ENCODE results near the gene ZNF511. TPM values are rescaled to one million over a fixed set of nuclear protein-coding genes. Genes with fewer than 3 reads are reported as not detected.

The ZNF511 gene
- total RNA-seq, 1 experiment from 2014 or later: 44.7 TPM

GRCh38 chr10:133279326-133280226 is 29.1 kb upstream of the ZNF511 start:
- 0 out of 2 replicates have a peak, but pooled peaks cover 5% of the 10 kb centered on the region for H3K79me2 ChIP-seq (ENCODE audit: low read depth)
- peak overlapping the region; percentile 28; the same call in 1 of the 2 replicates for H3K4me3 ChIP-seq
- intact Hi-C loops (cut with micrococcal nuclease; ENCODE audit: unreplicated experiment): loop anchor here (1.0 to 10.0 kb wide), 2 partner anchors 14 to 55 kb away; no protein-coding TSS in a partner anchor
- ChIA-PET POLR2A (ENCODE audit: unreplicated experiment) (interaction anchor here (0.7 kb wide), 1 partner anchor 128 kb away, joined by 3 read pairs; no protein-coding TSS in a partner anchor), CTCF (no interaction called here)
- peak overlapping the region; percentile 89 for H3K4me2 ChIP-seq
- no peak for DNase-seq
- no peaks in the 10 kb centered on the region for H3K36me3 ChIP-seq (ENCODE audit: low read depth)
- BruUV-seq (replicated peaks): no TSS peak
- H3K4me1 ChIP-seq (replicated peaks; ENCODE audit: insufficient read depth): peaks cover 48% of the 10 kb centered on the region
- no peaks in the 10 kb centered on the region for H4K20me1 ChIP-seq (ENCODE audit: insufficient read depth)
- no peaks in the 10 kb centered on the region for H3K27me3 ChIP-seq (ENCODE audit: insufficient read depth, low read depth)
- H3K27ac ChIP-seq: peak overlapping the region; percentile 89
- H3K9me2 ChIP-seq (ENCODE audit: insufficient read depth): no peaks in the 10 kb centered on the region
- H3K9me3 ChIP-seq (ENCODE audit: insufficient read depth, low read depth): no peaks in the 10 kb centered on the region
- no peak overlapping the region for H2AFZ ChIP-seq
- TF ChIP-seq EZH2 (IDR thresholded peaks at IDR 0.05; ENCODE audit: low read depth) (no peak), CTCF (conservative IDR thresholded peaks at IDR 0.05) (no peak)
- peaks cover 33% of the 10 kb centered on the region for H3F3A ChIP-seq (ENCODE audit: insufficient read depth, low read depth)

- H3K27ac ChIP-seq: peak overlapping the region; percentile 89
- peak overlapping the region; percentile 89 for H3K4me2 ChIP-seq
- no peak for DNase-seq
- no peaks in the 10 kb centered on the region for H4K20me1 ChIP-seq (ENCODE audit: insufficient read depth)
- TF ChIP-seq EZH2 (IDR thresholded peaks at IDR 0.05; ENCODE audit: low read depth): no peak
- no peak for TF ChIP-seq CTCF (conservative IDR thresholded peaks at IDR 0.05)
- ChIA-PET POLR2A (ENCODE audit: unreplicated experiment) (no interaction called here), CTCF (no interaction called here)
- no peak overlapping the region for H2AFZ ChIP-seq
- no peaks in the 10 kb centered on the region for H3K9me2 ChIP-seq (ENCODE audit: insufficient read depth)
- no TSS peak for BruUV-seq (replicated peaks)
- H3K4me1 ChIP-seq (replicated peaks; ENCODE audit: insufficient read depth): peaks cover 38% of the 10 kb centered on the region
- H3K36me3 ChIP-seq (ENCODE audit: low read depth): no peaks in the 10 kb centered on the region
- H3K79me2 ChIP-seq (ENCODE audit: low read depth): 0 out of 2 replicates have a peak, but pooled peaks cover 2% of the 10 kb centered on the region
- H3F3A ChIP-seq (ENCODE audit: insufficient read depth, low read depth): peaks cover 33% of the 10 kb centered on the region
- no peaks in the 10 kb centered on the region for H3K9me3 ChIP-seq (ENCODE audit: insufficient read depth, low read depth)
- H3K27me3 ChIP-seq (ENCODE audit: insufficient read depth, low read depth): no peaks in the 10 kb centered on the region
- no peak overlapping the region for H3K4me3 ChIP-seq
- intact Hi-C loops (cut with micrococcal nuclease; ENCODE audit: unreplicated experiment): loop anchor here (10.0 kb wide), 1 partner anchor 56 kb away; no protein-coding TSS in a partner anchor
Observed at GRCh38 chr10:133280391-133281059, 28.2 kb upstream of the ZNF511 start.

GRCh38 chr10:133281084-133281483 is 27.6 kb upstream of the ZNF511 start:
- no peak for DNase-seq
- H3K79me2 ChIP-seq (ENCODE audit: low read depth): no peaks in the 10 kb centered on the region
- no peak overlapping the region for H3K4me2 ChIP-seq
- no peak for TF ChIP-seq EZH2 (IDR thresholded peaks at IDR 0.05; ENCODE audit: low read depth)
- TF ChIP-seq CTCF (conservative IDR thresholded peaks at IDR 0.05): no peak
- H3K27ac ChIP-seq: no peak overlapping the region
- peaks cover 33% of the 10 kb centered on the region for H3F3A ChIP-seq (ENCODE audit: insufficient read depth, low read depth)
- ChIA-PET CTCF (no interaction called here), POLR2A (ENCODE audit: unreplicated experiment) (no interaction called here)
- no TSS peak for BruUV-seq (replicated peaks)
- H2AFZ ChIP-seq: no peak overlapping the region
- no peaks in the 10 kb centered on the region for H3K27me3 ChIP-seq (ENCODE audit: insufficient read depth, low read depth)
- intact Hi-C loops (cut with micrococcal nuclease; ENCODE audit: unreplicated experiment): loop anchor here (10.0 kb wide), 1 partner anchor 56 kb away; no protein-coding TSS in a partner anchor
- H3K9me3 ChIP-seq (ENCODE audit: insufficient read depth, low read depth): no peaks in the 10 kb centered on the region
- no peaks in the 10 kb centered on the region for H4K20me1 ChIP-seq (ENCODE audit: insufficient read depth)
- peaks cover 38% of the 10 kb centered on the region for H3K4me1 ChIP-seq (replicated peaks; ENCODE audit: insufficient read depth)
- no peaks in the 10 kb centered on the region for H3K36me3 ChIP-seq (ENCODE audit: low read depth)
- H3K9me2 ChIP-seq (ENCODE audit: insufficient read depth): no peaks in the 10 kb centered on the region
- H3K4me3 ChIP-seq: no peak overlapping the region
